ENCODE measurements around the gene DISC1.

DNA sequence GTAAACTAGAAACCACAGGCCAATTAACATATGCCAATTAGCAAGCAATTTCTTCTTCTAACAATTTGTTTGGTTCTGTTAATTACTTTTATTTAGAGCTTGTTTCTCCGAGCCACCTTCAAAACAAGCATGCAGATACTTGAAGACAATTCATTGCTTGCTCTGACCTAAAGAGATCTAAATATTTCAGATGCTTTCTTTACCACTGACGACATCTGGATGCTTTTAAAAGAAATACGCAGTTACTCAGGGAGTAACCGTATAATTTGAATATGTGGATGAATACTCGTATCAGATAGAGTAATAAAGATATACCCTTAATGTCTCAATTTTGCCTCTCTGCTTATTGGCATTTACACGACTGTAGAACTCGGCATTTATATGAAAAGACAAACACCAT, 390.0 kb downstream of the DISC1 start:
- TF ChIP-seq, protein P1, sequence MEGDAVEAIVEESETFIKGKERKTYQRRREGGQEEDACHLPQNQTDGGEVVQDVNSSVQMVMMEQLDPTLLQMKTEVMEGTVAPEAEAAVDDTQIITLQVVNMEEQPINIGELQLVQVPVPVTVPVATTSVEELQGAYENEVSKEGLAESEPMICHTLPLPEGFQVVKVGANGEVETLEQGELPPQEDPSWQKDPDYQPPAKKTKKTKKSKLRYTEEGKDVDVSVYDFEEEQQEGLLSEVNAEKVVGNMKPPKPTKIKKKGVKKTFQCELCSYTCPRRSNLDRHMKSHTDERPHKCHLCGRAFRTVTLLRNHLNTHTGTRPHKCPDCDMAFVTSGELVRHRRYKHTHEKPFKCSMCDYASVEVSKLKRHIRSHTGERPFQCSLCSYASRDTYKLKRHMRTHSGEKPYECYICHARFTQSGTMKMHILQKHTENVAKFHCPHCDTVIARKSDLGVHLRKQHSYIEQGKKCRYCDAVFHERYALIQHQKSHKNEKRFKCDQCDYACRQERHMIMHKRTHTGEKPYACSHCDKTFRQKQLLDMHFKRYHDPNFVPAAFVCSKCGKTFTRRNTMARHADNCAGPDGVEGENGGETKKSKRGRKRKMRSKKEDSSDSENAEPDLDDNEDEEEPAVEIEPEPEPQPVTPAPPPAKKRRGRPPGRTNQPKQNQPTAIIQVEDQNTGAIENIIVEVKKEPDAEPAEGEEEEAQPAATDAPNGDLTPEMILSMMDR (IDR thresholded peaks at IDR 0.05): no peak
- TF ChIP-seq POLR2A (IDR thresholded peaks at IDR 0.05): no peak
